Measurements from ENCODE around the gene PLOD1.

- no peak for TF ChIP-seq EZH2 (IDR thresholded peaks at IDR 0.05; ENCODE audit: low read depth, unreplicated experiment)
- TF ChIP-seq CTCF (conservative IDR thresholded peaks at IDR 0.05; ENCODE audit: low read depth in 2 of 2): no peak
- no peak for TF ChIP-seq REST (IDR thresholded peaks at IDR 0.05; ENCODE audit: unreplicated experiment)
- no peak for TF ChIP-seq POLR2AphosphoS5 (IDR thresholded peaks at IDR 0.05; ENCODE audit: low read depth)
These were observed 47.4 kb upstream of the PLOD1 start for GRCh38 chr1:11886986-11887665.
